Stimulated activated CD8-positive, alpha-beta memory T cell treated with anti-CD3 and anti-CD28 coated beads, Interleukin-12 subunit alpha, Interleukin-12 subunit beta, amount 100 ng/mL, for 24 hours (primary cell): ENCODE data around the gene PTPRF.
A peak's percentile ranks its signal among the peaks of the same experiment; 100 is the strongest.

Experiments
- DNase-seq: peaks from one replicate; pipeline ENCODE4 v3.0.0-alpha.2; 2020; ENCODE audit errors: extremely low read depth

PTPRF gene

GRCh38 chr1:43513471-43514173 is 17.1 kb upstream of the PTPRF start:
- no peak for DNase-seq

- DNase-seq, result no peak
Observed at GRCh38 chr1:43518935-43519686, 11.6 kb upstream of the PTPRF start.

- DNase-seq, result no peak
Observed at GRCh38 chr1:43520100-43520778, 10.4 kb upstream of the PTPRF start.

- DNase-seq, result no peak
Observed at GRCh38 chr1:43521078-43521477, 9.6 kb upstream of the PTPRF start.

- DNase-seq, result no peak
Observed at GRCh38 chr1:43521756-43522155, 8.9 kb upstream of the PTPRF start.

- no peak for DNase-seq
Observed at GRCh38 chr1:43522431-43522775, 8.3 kb upstream of the PTPRF start.

- DNase-seq, result no peak
Observed at GRCh38 chr1:43522776-43523480, 7.8 kb upstream of the PTPRF start.

GRCh38 chr1:43524804-43525203 is 5.9 kb upstream of the PTPRF start:
- no peak for DNase-seq

- DNase-seq, result no peak
Observed at GRCh38 chr1:43526002-43526401, 4.7 kb upstream of the PTPRF start.

GRCh38 chr1:43527111-43527878 is 3.4 kb upstream of the PTPRF start:
- no peak for DNase-seq

- peak; percentile 42 for DNase-seq
Observed at GRCh38 chr1:43529206-43529731, 1.4 kb upstream of the PTPRF start.

- DNase-seq, result no peak
Observed at GRCh38 chr1:43531107-43531905, 623 bp downstream of the PTPRF start.

GRCh38 chr1:43531906-43532584 is 1.4 kb downstream of the PTPRF start:
- DNase-seq, result no peak

GRCh38 chr1:43532716-43533115 is 2.0 kb downstream of the PTPRF start:
- no peak for DNase-seq

- DNase-seq, result no peak
Observed at GRCh38 chr1:43533584-43533983, 2.9 kb downstream of the PTPRF start.

GRCh38 chr1:43534256-43534655 is 3.6 kb downstream of the PTPRF start:
- DNase-seq, result no peak

- no peak for DNase-seq
Observed at GRCh38 chr1:43536196-43536863, 5.6 kb downstream of the PTPRF start.

- DNase-seq, result no peak
Observed at GRCh38 chr1:43536864-43537358, 6.2 kb downstream of the PTPRF start.
